ENCODE results near the gene SIN3B. TPM values are rescaled to one million over a fixed set of nuclear protein-coding genes. Genes with fewer than 3 reads are reported as not detected.
"Not testable (repeated sequence)": the region's sequence is repeated elsewhere in the genome, so short reads cannot be mapped to it uniquely, and the experiment has no call there.

SIN3B gene
- polyA plus RNA-seq, 4 donors = 51.7 to 62.2 (median 58.3) TPM

DNA sequence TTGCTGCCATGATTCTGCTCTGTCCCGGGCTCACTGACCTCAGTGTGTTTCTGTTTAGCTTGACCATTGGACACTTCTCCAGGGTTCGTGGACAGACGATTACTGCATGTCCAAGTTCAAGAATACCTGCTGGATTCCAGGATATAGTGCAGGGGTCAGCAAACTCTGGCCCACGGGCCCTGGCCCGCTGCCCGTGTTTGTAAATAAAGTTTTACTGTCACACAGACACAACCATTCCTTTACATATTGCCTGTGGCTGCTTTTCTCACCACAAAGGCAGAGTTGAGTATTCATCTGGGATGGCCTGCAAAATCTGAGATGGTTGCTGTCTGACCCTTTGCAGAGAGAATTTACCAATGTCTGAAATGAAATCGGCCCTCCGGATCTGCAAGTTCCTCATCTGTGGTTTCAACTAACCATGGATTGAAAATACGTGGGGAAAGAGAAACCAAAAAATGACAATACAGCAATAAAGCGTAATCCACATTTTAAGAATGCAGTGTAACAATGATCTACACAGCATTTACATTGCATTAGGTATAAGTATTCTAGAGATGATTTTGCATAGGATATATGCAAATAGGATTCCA is 33.7 kb downstream of the SIN3B start:
- DNase-seq (ENCODE audit: low read depth in 4 of 4, low spot score in 3 of 4) = no peak

DNA sequence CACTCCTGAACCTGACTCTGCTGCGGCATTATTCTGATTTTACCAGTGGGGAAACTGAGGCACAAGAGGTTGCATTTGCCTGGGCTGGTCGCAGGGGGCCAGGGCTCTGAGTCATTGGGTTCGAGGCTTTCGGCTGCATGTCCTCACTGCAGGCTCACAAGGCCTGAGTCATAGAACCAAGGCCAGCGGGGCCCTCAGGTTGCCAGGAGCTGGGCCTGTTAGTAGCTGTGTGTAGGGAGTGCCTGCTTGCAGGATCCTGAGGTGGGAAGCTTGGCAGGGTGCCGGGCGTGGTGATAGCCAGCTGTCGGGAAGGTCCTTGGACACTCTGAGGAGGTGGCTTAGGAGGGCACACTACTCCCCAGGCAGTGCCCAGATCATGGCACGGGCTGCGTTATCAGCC is 38.0 kb downstream of the SIN3B start:
- DNase-seq (ENCODE audit: low read depth in 4 of 4, low spot score in 3 of 4) = no peak

DNA sequence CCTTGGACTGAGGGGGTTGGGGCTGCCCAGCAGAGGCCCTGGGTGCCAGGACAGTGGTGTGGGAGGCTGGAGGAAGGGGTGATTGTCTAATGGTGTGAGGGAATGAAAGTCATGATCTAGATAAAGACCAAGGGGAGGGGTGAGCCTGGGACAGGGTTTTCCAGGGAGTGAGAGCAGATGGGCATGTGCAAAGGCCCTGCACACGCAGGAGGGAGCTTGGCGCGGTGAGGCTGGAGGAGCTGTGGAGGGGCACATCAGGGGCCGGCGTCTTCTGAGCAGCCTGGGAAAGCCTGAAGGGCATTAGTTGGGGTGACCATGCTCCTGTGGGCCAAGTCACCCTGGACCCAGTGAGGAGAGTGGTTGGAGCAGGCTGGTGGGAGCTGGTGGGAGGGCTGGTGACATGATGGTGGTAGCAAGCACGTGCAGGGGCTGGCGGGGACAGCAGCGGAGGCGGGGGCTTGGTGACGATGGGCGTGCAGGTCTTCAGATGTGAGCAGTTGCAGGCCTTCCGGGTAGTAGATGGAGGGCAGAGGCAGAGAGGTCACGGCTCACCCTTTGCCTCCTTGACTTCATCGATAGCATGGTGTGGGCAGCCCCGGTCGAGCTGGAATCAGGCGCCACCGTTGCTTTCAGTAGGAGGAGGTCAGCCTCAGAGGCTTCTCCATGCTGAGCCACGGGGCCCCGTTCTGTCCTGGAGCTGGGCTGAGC is 39.4 kb downstream of the SIN3B start:
- DNase-seq (ENCODE audit: low read depth in 4 of 4, low spot score in 3 of 4) = no peak

DNA sequence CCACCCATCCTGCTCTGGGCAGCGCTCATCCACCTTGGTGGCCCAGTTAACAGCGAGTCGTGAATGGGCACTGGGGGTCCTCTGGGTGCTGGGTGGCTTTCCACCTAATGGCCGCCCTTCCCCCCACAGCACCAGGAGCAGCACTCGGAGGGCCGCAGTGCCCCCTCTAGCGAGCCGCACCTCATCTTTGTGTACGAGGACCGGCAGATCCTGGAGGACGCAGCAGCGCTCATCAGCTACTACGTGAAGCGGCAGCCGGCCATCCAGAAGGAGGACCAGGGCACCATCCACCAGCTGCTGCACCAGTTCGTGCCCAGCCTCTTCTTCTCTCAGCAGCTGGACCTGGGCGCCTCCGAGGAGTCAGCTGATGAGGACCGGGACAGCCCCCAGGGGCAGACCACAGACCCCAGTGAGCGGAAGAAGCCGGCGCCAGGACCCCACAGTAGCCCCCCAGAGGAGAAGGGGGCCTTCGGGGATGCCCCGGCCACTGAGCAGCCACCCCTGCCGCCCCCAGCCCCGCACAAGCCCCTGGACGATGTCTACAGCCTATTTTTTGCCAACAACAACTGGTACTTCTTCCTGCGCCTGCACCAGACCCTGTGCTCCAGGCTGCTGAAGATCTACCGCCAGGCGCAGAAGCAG is 40.3 kb downstream of the SIN3B start:
- no peak for DNase-seq (ENCODE audit: low read depth in 4 of 4, low spot score in 3 of 4)

DNA sequence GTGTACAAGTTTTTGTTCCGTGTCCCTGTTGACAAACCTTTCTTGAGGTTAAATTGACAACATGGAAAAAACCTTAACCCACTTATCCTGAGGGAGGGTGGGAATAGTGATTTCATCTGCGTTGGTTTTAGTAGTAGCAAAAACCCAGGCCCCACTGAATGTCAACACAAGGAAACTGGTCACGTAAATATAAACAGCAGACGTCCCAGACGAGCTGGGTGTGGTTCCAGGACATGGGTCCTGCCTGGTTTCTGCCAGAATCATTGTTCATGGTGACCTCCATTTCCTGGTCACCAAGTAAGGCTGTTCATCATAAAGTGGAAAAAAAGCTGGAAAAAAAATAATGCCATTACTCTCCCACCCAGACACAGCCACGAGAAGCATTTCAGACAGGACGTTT is 42.7 kb downstream of the SIN3B start:
- no peak for DNase-seq (ENCODE audit: low read depth in 4 of 4, low spot score in 3 of 4)

DNA sequence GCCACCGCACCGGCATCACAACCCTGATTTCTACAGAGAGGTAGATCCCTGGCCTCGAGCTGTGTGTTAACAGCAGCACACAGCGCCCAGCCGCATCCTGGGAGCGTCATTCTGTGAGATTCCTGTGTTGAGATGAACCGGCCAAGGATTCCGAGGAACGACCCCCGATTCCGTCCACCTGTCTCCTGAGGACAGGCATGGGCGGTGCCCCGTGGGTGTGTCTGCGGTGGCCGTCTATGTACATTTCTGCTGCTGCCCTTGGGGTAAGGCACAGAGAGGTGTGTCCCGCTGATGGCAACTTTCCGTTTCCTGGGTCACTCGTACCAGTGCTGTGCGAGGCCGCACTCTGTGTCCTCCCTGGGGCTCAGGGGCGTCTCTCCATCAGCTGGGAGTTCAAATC is 43.5 kb downstream of the SIN3B start:
- no peak for DNase-seq (ENCODE audit: low read depth in 4 of 4, low spot score in 3 of 4)

DNA sequence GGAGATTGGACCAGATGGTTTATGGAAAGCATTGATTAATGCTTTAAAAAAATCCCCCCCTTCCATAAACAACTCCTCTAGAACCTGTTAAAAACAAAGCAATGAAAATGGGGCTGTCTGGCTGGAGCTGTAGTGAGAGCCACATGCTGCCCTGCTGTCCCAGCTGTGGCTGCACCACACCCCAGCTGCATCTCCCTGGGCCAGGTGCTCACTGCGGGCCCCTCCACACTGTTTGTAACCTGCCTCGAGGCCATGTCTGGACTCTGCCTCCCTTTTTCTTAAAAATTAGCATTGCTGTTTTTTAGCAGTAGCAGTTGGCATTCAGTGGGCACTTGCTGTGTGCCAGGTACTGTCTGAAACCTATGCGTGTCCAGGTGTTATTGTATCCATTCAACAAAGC is 44.4 kb downstream of the SIN3B start:
- no peak for DNase-seq (ENCODE audit: low read depth in 4 of 4, low spot score in 3 of 4)

DNA sequence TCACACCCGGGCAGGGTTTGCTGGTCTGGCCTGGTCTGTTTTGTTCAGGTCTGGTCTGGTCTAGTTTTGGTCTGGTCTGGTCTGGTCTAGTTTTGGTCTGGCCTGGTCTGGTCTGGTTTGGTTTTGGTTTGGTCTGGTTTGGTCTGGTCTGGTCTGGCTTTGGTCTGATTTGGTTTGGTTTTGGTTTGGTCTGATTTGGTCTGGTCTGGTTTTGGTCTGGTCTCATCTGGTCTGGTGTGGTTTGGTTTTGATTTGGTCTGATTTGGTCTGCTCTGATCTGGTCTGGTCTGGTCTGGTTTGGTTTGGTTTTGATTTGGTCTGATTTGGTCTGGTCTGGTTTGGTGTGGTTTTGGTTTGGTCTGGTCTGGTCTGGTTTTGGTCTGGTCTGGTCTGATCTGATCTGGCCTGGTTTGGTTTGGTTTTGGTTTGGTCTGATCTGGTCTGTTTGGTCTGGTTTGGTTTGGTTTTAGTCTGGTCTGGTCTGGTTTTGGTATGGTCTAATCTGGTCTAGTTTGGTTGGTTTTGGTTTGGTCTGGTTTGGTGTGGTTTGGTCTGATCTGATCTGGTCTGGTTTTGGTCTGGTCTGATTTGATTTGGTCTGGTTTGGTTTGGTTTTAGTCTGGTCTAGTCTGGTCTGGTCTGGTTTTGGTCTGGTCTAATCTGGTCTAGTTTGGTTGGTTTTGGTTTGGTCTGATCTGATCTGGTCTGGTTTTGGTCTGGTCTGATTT is 45.2 kb downstream of the SIN3B start:
- no peak for DNase-seq (ENCODE audit: low read depth in 4 of 4, low spot score in 3 of 4)

DNA sequence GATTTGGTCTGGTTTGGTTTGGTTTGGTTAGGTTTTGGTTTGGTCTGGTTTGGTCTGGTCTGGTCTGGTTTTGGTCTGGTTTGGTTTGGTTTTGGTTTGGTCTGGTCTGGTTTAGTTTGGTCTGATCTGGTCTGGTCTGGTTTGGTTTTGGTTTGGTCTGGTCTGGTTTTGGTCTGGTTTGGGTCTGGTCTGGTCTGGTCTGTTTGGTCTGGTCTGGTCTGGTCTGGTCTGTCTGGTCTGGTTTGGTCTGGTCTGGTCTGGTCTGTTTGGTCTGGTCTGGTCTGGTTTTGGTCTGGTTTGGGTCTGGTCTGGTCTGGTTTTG is 45.7 kb downstream of the SIN3B start:
- DNase-seq (ENCODE audit: low read depth in 4 of 4, low spot score in 3 of 4) = not testable (repeated sequence)

DNA sequence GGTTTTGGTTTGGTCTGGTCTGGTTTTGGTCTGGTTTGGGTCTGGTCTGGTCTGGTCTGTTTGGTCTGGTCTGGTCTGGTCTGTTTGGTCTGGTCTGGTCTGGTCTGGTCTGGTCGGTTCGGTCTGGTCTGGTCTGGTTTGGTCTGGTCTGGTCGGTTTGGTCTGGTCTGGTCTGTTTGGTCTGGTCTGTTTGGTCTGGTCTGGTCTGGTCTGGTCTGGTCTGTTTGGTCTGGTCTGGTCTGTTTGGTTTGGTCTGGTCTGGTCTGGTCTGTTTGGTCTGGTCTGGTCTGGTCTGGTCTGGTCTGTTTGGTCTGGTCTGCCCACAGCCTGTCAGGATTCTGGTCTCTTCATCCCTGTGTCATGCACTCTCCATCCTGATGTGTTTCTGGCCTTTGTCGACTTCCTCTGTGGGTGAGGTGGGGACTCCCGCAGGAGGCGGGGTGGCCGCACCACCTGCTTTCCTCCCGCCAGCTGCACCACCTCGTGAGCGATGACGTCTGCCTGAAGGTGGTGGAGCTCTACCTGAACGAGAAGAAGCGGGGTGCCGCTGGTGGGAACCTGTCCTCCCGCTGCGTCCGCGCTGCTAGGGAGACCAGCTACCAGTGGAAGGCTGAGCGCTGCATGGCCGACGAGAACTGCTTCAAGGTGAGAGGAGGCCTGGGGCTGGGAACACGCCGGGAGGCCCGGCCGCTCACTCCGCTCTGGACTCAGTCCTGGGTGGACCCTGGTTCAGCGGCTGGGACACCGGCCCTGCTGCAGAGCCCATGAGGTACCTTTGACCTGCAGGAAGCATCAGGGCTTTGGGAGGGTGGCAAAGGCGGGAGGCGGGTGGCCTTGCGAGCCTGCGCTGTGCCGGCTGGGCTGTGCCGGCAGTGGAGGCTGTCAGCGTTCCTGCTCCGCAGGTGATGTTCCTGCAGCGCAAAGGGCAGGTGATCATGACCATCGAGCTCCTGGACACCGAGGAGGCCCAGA is 46.7 kb downstream of the SIN3B start:
- DNase-seq (ENCODE audit: low read depth in 4 of 4, low spot score in 3 of 4) = no peak

DNA sequence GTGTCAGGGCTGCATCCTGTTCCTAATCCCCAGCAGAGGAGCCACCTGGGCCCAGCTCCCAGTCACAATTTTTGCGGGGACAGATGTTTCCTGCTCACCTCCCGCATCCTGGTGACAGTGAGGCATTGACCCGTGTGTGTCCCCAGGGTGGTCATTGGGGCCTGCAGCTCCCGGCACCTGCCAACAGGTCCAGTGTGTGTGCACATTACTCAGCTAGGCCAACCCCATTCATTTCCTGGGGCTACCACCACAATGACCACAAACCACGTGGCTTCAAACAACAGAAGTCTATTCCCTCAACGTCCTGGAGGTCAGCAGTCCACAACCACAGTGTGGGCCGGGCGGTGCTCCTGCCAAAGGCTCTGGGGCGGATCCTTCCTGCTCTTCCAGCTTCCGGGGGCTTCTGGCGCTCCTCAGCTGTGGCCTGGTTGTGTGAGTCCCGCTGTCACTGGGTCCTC is 47.7 kb downstream of the SIN3B start:
- no peak for DNase-seq (ENCODE audit: low read depth in 4 of 4, low spot score in 3 of 4)

DNA sequence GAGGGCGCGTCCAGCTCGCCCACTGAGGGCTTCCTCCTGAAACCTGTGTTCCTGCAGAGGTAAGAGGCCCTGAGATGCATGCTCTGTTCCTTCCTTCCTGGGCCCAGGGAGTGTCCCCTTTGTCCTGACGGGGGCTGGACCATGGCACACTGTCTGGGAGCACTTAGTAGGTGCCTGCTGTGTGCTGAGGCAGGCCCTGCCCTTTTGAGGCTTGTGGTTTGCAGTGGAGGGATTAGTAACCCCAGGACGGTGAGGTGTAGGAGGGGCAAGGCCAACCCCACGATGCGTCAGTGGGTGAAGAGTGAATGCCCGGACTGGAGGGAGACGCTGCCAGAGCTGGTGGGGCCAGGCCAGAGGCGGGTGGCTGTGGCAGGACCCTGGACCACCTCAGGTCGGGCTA is 48.4 kb downstream of the SIN3B start:
- no peak for DNase-seq (ENCODE audit: low read depth in 4 of 4, low spot score in 3 of 4)

DNA sequence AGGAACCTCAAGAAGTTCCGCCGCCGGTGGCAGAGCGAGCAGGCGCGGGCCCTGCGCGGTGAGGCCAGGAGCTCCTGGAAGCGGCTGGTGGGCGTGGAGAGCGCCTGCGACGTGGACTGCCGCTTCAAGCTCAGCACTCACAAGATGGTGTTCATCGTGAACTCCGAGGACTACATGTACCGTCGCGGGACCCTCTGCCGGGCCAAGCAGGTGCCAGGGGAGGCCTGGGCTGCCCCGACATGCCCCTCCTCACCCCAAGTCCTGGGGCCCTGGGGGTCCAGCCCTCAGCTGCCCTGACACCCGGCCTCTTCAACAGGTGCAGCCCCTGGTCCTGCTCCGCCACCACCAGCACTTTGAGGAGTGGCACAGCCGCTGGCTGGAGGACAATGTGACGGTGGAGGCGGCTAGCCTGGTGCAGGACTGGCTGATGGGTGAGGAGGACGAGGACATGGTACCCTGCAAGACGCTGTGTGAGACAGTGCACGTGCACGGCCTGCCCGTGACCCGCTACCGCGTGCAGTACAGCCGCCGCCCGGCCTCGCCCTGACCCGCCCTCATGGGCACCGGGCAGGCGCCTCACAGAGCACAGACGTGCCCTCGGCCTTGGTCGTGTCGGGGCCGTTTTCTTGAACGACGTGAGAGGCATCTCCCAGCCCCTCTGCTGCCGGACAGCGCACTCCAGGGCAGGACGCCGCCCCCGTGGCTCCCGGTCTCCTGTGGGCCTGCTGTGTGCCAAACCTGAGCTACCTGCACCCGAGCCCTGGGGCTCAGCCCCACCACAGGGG is 49.2 kb downstream of the SIN3B start:
- DNase-seq (ENCODE audit: low read depth in 4 of 4, low spot score in 3 of 4) = no peak

DNA sequence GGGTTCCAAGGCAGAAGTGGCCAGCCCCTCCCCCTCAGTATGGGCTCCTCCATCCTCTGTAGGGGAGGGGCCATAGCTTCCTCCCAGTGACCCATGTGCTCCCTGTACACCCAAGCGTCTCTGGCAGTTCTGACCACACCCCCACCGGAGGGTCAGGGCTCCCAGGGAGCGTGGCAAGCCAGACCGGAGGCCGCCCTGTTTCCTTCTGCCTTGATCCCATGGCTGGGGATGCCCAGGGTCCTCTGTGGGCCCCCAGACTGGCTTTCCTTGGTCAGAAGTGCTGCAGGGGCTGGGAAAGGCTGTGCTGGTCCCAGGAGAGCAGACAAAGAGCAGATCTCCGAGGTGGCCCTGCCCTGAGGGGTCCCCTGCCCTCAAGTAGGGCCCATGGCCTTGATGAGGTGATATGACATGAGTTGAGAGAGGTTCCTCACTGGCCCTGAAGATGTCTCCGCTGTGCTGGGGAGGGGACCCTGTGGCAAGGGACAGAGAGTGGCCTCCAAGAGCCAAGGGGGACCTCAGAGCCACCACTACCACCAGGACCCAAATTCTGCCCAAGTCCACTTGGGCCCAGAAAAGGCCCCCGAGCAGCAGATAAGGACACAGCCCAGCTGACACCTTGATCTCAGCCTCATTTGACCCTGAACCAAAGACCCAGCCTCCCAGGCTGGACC is 51.8 kb downstream of the SIN3B start:
- DNase-seq (ENCODE audit: low read depth in 4 of 4, low spot score in 3 of 4) = no peak

DNA sequence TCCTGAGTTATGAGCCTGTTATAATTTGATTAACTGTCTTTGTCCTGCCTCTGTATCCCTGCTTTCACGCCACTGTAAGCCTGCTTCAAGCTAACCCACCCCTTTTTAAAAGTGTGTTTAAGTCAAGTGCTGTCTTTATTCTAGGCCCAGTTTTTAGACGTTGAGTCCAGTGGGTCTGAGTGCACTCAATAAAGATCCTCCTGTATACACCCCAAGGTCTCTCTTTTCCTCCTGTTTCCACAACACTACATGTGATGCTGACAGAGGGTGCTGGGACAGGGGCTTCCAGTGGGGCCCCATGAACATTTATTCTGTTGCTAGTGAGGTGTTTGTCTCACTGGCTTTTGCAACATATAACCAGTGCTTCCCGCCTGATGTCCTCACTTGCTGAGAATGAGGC is 52.9 kb downstream of the SIN3B start:
- DNase-seq (ENCODE audit: low read depth in 4 of 4, low spot score in 3 of 4) = no peak

DNA sequence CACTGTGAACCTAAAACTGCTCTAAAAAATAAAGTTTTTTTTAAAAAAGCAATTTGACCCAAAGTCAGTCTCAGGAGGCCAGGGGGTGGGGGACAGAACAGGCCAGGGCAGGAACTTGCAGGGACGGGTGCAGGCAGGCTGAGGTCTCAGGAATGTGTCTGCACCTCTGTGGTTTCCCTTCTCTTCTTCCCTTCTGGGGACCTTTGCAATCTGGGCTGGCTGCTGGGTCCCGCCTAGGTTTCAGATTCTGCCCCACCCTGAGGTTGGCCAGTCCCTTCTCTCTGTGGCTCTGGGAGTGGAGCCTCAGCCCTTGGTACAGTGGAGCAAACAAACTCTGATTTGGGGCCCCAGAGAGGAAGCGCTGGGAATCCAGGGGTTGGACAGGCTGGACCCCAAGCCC is 54.3 kb downstream of the SIN3B start:
- no peak for DNase-seq (ENCODE audit: low read depth in 4 of 4, low spot score in 3 of 4)

DNA sequence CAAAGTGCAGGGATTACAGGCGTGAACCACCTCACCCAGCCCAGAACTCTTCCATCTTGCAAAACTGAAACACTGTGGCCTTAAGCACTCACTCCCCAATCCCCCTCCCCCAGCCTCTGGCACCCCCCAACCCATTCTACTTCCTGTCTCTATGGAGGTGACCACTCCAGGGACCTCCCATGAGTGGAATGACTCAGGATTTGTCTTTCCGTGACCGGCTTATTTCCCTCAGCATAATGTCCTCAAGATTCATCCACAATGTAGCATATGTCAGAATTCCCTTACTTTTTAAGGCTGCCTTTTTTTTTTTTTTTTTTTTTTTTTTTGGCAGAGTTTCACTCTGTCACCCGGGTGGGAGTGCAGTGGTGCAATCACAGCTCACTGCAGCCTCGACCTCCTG is 56.0 kb downstream of the SIN3B start:
- no peak for DNase-seq (ENCODE audit: low read depth in 4 of 4, low spot score in 3 of 4)

DNA sequence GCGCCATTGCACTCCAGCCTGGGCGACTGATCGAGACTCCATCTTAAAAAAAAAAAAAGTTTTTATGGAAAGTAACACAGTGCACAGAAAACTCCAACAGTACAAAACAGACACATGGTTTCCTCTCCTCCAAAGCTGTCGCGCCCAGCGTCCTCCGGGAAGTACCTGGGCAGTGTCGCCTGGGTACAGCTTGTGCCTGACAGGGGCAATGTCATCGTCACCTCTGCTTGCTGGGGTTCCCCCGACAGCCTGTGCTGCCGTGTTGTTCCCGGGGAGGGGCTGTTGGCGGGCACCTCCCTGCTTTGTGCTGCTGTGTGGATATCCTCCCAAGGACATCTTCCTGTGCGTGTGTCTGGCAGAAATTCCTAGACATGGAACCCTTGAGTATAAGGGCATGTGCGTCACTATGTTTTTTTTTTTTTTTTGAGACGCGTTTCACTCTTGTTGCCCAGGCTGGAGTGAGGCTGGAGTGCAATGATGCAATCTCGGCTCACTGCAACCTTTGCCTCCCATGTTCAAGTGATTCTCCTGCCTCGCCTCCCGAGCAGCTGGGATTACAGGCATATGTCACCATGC is 57.2 kb downstream of the SIN3B start:
- DNase-seq (ENCODE audit: low read depth in 4 of 4, low spot score in 3 of 4) = no peak

All from right renal pelvis (tissue), 4 donors.